ENCODE data around the gene EFNA3. TPM values are rescaled to one million over a fixed set of nuclear protein-coding genes. Genes with fewer than 3 reads are reported as not detected.

Gene EFNA3
- total and polyA plus RNA-seq, 2 donors (not counting 3 experiments of a cell fraction or from before 2014, with no cell fraction given): 2.2 to 2.5 TPM

- no peak overlapping the region for H3K27ac ChIP-seq (ENCODE audit: insufficient read depth, low read depth, low read length)
- H3K9me3 ChIP-seq (replicated peaks; ENCODE audit: control insufficient read depth, insufficient read depth, low read length): no peaks in the 10 kb centered on the region
- H3K4me2 ChIP-seq (ENCODE audit: insufficient read depth, low read length): no peak overlapping the region
- H3K79me2 ChIP-seq (ENCODE audit: control insufficient read depth, insufficient read depth, low read length): peaks cover 5% of the 10 kb centered on the region
- CTCF ChIA-PET: interaction anchor here (0.6 to 6.7 kb wide), 2 partner anchors 16 to 51 kb away, joined by 3 to 49 read pairs; no protein-coding TSS in a partner anchor
- no peak for TF ChIP-seq EZH2 (IDR thresholded peaks at IDR 0.05; ENCODE audit: borderline replicate concordance, low read depth, low read length, severe bottlenecking)
- no peak for TF ChIP-seq POLR2A (IDR thresholded peaks at IDR 0.05; ENCODE audit: low read depth, low read length)
- TF ChIP-seq POLR2AphosphoS5 (IDR thresholded peaks at IDR 0.05; ENCODE audit: insufficient read depth, low read depth, low read length): no peak
- no peak for TF ChIP-seq CTCF (IDR thresholded peaks at IDR 0.05; ENCODE audit: extremely low read depth in 1 of 2, insufficient read depth in 1 of 2, low read depth in 1 of 2, low read length in 2 of 2)
- no peak for TF ChIP-seq GATA2 (IDR thresholded peaks at IDR 0.05; ENCODE audit: insufficient read depth, insufficient read length, low read depth, low read length)
- no peak for TF ChIP-seq MYC (IDR thresholded peaks at IDR 0.05; ENCODE audit: low read depth, low read length)
- H3K9ac ChIP-seq (replicated peaks; ENCODE audit: extremely low read depth, insufficient read depth, low read length): no peak overlapping the region
- POLR2A ChIA-PET: no interaction called here
- H3K4me1 ChIP-seq (ENCODE audit: control insufficient read depth, extremely low read depth, insufficient read depth, low read length): peaks cover 10% of the 10 kb centered on the region
- H3K27me3 ChIP-seq (ENCODE audit: control insufficient read depth in 2 of 2, insufficient read depth in 2 of 2, low read length in 2 of 2): no peaks in the 10 kb centered on the region
- peaks cover 4 to 6% of the 10 kb centered on the region in 2 experiments for H3K36me3 ChIP-seq (ENCODE audit: control insufficient read depth in 2 of 2, extremely low read depth in 1 of 2, insufficient read depth in 2 of 2, low read length in 2 of 2)
- H3K4me3 ChIP-seq (replicated peaks in 1 of 3; ENCODE audit: insufficient read depth in 1 of 3, low read depth in 1 of 3, low read length in 3 of 3): no peak overlapping the region
- intact Hi-C loops (cut with micrococcal nuclease): no loop called here
- H3K9me1 ChIP-seq (replicated peaks; ENCODE audit: control insufficient read depth, extremely low read depth, insufficient read depth, low read length): no peaks in the 10 kb centered on the region
- FAIRE-seq: peak; percentile 59
- DNase-seq (ENCODE audit: low read depth, low spot score): no peak
- dilution Hi-C loops (cut with MboI; ENCODE audit: extremely low pct_ligation_motif_present, low sequenced_read_pairs): no loop called here
- no peak overlapping the region for H2AFZ ChIP-seq (ENCODE audit: low read depth, low read length)
- H4K20me1 ChIP-seq (replicated peaks; ENCODE audit: control insufficient read depth, extremely low read depth, insufficient read depth, low read length): no peaks in the 10 kb centered on the region
- no TSS peak for BruUV-seq (replicated peaks)
These were observed 10.0 kb upstream of the EFNA3 start for GRCh38 chr1:155068599-155068998.

Measured in endothelial cell of umbilical vein (primary cell).